ENCODE data around the gene NUP62.

The NUP62 gene

DNA sequence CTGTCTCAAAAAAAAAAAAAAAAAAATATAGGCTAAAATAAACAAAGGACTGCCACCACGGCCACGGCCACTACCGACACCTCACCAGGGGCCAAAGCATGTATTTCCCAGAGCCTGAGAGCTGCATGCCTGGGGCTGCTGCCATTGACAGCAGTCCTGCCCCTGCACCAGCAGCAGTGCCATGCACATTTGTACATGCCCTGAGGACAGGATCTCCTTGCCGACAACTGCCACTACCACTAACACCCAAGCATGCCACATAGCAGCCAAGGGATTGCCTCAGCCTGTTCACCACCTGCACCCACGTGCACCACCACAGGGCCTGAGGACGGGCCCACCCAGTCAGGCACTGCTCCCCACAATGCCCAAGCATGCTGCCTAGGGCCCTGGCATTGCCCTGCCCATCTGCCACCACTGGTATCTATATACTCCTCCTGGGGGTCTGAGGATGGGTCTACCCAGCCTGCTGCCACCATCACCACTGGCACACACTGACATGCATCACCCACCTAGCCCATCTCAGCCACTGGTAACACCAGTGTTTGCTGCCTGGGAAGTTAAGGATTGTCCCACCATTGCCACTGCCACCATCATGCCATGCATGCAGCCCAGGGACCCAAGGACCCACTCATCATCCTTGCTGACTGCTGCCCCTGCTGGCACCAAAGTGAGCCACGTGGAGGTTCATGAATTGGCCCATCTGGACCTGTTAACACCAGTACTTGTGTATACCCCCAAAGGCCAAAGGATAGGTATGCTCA, 10.6 kb upstream of the NUP62 start:
- no peaks in the 10 kb centered on the region for H3K9me3 ChIP-seq (ENCODE audit: insufficient read depth, low read length)
- H3K4me3 ChIP-seq (ENCODE audit: insufficient read length, low read depth) = no peak overlapping the region
- DNase-seq (ENCODE audit: low read depth, low spot score) = no peak
- no peaks in the 10 kb centered on the region for H3K36me3 ChIP-seq (ENCODE audit: insufficient read depth, insufficient read length, low read length)
- no peaks in the 10 kb centered on the region for H3K27me3 ChIP-seq (ENCODE audit: insufficient read depth, insufficient read length)
- TF ChIP-seq ZNF274 (IDR thresholded peaks at IDR 0.05; ENCODE audit: low read depth, low read length) = no peak
- no peak for TF ChIP-seq YY1 (IDR thresholded peaks at IDR 0.05; ENCODE audit: insufficient read depth, insufficient read length)
- no peak for TF ChIP-seq SUZ12 (IDR thresholded peaks at IDR 0.05; ENCODE audit: extremely low read depth, insufficient read depth, insufficient read length)
- H3K9ac ChIP-seq (ENCODE audit: insufficient read length, low read depth) = no peak overlapping the region
- peaks cover 6% of the 10 kb centered on the region for H3K4me1 ChIP-seq (ENCODE audit: insufficient read depth, insufficient read length)

DNA sequence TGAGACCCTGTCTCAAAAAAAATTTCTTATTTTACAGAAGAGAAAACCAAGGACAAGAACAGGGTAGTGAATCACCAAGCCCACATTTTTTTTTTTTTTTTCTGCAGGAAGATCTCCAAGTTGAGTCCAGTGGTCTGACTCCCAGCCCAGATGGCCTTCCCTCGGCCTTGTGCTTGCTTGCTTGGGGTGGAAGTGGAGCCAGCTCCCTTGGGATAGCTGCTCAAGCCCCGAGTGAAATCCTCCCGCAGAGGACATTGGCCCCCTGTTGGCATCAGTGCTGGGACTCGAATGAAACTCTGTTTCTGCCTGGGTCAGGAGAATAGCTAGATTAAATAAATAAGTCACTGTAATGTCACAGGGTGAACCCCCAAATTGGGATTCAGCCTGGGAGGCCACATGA, 9.4 kb upstream of the NUP62 start:
- Histone ChIP-seq H3K27me3 (ENCODE audit: insufficient read depth, insufficient read length) (no peaks in the 10 kb centered on the region), H3K4me1 (ENCODE audit: insufficient read depth, insufficient read length) (peaks cover 6% of the 10 kb centered on the region), H3K9ac (ENCODE audit: insufficient read length, low read depth) (no peak overlapping the region), H3K36me3 (ENCODE audit: insufficient read depth, insufficient read length, low read length) (no peaks in the 10 kb centered on the region), H3K4me3 (ENCODE audit: insufficient read length, low read depth) (no peak overlapping the region), H3K9me3 (ENCODE audit: insufficient read depth, low read length) (no peaks in the 10 kb centered on the region)
- no peak for TF ChIP-seq SUZ12 (IDR thresholded peaks at IDR 0.05; ENCODE audit: extremely low read depth, insufficient read depth, insufficient read length)
- no peak for TF ChIP-seq ZNF274 (IDR thresholded peaks at IDR 0.05; ENCODE audit: low read depth, low read length)
- TF ChIP-seq YY1 (IDR thresholded peaks at IDR 0.05; ENCODE audit: insufficient read depth, insufficient read length) = no peak
- no peak for DNase-seq (ENCODE audit: low read depth, low spot score)

DNA sequence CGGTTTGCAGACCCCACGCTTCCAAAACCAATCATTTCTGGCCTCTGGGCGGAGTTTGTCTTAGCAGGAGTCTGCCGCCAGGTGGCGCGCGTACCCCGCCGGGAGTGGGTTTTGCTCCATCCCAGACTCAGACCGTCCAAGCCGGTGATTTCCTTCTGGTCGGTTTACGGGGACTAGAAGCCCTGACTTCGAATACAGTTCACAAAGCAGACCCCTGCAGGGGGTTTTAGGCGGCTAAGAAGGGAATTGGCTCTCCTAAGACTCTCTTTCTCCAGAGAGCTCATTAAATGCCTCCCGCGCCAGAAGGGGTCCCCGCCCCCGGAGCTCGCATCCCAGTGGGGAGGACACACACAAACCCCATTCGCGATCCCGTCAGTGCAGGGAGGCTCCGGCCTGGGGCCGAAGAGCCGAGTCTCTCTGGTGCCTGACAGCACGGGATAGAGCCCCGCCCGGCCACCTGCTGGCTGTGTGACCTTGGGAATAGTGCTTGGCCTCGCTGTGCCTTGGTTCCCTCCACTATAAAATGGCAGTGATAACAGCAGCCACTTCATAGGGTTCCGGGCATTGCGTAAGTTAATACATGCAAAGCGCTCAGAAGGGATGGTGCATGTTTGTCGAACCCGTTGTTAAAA, 8.6 kb upstream of the NUP62 start:
- peaks cover 1% of the 10 kb centered on the region for H3K36me3 ChIP-seq (ENCODE audit: insufficient read depth, insufficient read length, low read length)
- H3K4me1 ChIP-seq (ENCODE audit: insufficient read depth, insufficient read length) = peaks cover 6% of the 10 kb centered on the region
- no peak overlapping the region for H3K9ac ChIP-seq (ENCODE audit: insufficient read length, low read depth)
- DNase-seq (ENCODE audit: low read depth, low spot score) = peak; percentile 50
- H3K9me3 ChIP-seq (ENCODE audit: insufficient read depth, low read length) = no peaks in the 10 kb centered on the region
- TF ChIP-seq YY1 (IDR thresholded peaks at IDR 0.05; ENCODE audit: insufficient read depth, insufficient read length) (no peak), SUZ12 (IDR thresholded peaks at IDR 0.05; ENCODE audit: extremely low read depth, insufficient read depth, insufficient read length) (no peak), ZNF274 (IDR thresholded peaks at IDR 0.05; ENCODE audit: low read depth, low read length) (no peak)
- H3K27me3 ChIP-seq (ENCODE audit: insufficient read depth, insufficient read length) = no peaks in the 10 kb centered on the region
- no peak overlapping the region for H3K4me3 ChIP-seq (ENCODE audit: insufficient read length, low read depth)

DNA sequence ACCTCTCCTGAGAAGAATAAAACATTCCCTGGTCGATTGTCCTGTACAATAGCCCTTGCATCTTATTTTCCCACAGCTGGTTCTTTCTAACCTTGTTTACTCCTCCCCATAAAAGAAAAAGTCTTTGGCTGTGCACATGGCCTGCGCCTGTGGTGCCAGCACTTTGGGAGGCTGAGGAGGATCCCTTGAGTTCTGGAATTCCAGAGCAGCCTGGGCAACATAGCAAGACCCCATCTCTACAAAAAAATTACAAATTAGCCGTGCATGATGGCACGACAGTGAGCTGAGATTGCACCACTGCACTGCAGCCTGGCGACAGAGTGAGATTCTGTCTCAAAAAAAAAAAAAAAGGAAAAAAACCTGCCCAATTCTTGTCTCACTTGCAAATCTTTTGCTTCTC, 7.2 kb upstream of the NUP62 start:
- H3K36me3 ChIP-seq (ENCODE audit: insufficient read depth, insufficient read length, low read length) = peaks cover 4% of the 10 kb centered on the region
- TF ChIP-seq SUZ12 (IDR thresholded peaks at IDR 0.05; ENCODE audit: extremely low read depth, insufficient read depth, insufficient read length) = no peak
- no peak for TF ChIP-seq ZNF274 (IDR thresholded peaks at IDR 0.05; ENCODE audit: low read depth, low read length)
- TF ChIP-seq YY1 (IDR thresholded peaks at IDR 0.05; ENCODE audit: insufficient read depth, insufficient read length) = no peak
- no peak overlapping the region for H3K9ac ChIP-seq (ENCODE audit: insufficient read length, low read depth)
- no peak for DNase-seq (ENCODE audit: low read depth, low spot score)
- no peak overlapping the region for H3K4me3 ChIP-seq (ENCODE audit: insufficient read length, low read depth)
- H3K4me1 ChIP-seq (ENCODE audit: insufficient read depth, insufficient read length) = peaks cover 6% of the 10 kb centered on the region
- no peaks in the 10 kb centered on the region for H3K9me3 ChIP-seq (ENCODE audit: insufficient read depth, low read length)
- H3K27me3 ChIP-seq (ENCODE audit: insufficient read depth, insufficient read length) = no peaks in the 10 kb centered on the region

GRCh38 chr19:49933643-49934042, 4.3 kb upstream of the NUP62 start:
- Histone ChIP-seq H3K4me3 (ENCODE audit: insufficient read length, low read depth) (no peak overlapping the region), H3K4me1 (ENCODE audit: insufficient read depth, insufficient read length) (peaks cover 3% of the 10 kb centered on the region), H3K9ac (ENCODE audit: insufficient read length, low read depth) (no peak overlapping the region), H3K9me3 (ENCODE audit: insufficient read depth, low read length) (no peaks in the 10 kb centered on the region), H3K27me3 (ENCODE audit: insufficient read depth, insufficient read length) (no peaks in the 10 kb centered on the region), H3K36me3 (ENCODE audit: insufficient read depth, insufficient read length, low read length) (peaks cover 4% of the 10 kb centered on the region)
- TF ChIP-seq SUZ12 (IDR thresholded peaks at IDR 0.05; ENCODE audit: extremely low read depth, insufficient read depth, insufficient read length) (no peak), YY1 (IDR thresholded peaks at IDR 0.05; ENCODE audit: insufficient read depth, insufficient read length) (no peak), ZNF274 (IDR thresholded peaks at IDR 0.05; ENCODE audit: low read depth, low read length) (no peak)
- DNase-seq (ENCODE audit: low read depth, low spot score) = no peak

DNA sequence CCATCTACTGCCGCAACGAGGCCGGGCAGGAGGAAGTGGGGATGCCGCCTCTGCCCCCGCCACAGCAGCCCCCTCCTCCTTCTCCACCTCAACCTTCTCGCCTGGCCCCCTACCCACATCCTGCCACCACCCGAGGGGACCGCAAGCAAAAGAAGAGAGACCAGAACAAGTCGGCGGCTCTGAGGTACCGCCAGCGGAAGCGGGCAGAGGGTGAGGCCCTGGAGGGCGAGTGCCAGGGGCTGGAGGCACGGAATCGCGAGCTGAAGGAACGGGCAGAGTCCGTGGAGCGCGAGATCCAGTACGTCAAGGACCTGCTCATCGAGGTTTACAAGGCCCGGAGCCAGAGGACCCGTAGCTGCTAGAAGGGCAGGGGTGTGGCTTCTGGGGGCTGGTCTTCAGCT, 3.4 kb upstream of the NUP62 start:
- H3K27me3 ChIP-seq (ENCODE audit: insufficient read depth, insufficient read length) = no peaks in the 10 kb centered on the region
- no peaks in the 10 kb centered on the region for H3K9me3 ChIP-seq (ENCODE audit: insufficient read depth, low read length)
- no peak for TF ChIP-seq ZNF274 (IDR thresholded peaks at IDR 0.05; ENCODE audit: low read depth, low read length)
- TF ChIP-seq YY1 (IDR thresholded peaks at IDR 0.05; ENCODE audit: insufficient read depth, insufficient read length) = no peak
- TF ChIP-seq SUZ12 (IDR thresholded peaks at IDR 0.05; ENCODE audit: extremely low read depth, insufficient read depth, insufficient read length) = no peak
- peaks cover 3% of the 10 kb centered on the region for H3K4me1 ChIP-seq (ENCODE audit: insufficient read depth, insufficient read length)
- H3K4me3 ChIP-seq (ENCODE audit: insufficient read length, low read depth) = no peak overlapping the region
- DNase-seq (ENCODE audit: low read depth, low spot score) = no peak
- H3K36me3 ChIP-seq (ENCODE audit: insufficient read depth, insufficient read length, low read length) = peaks cover 7% of the 10 kb centered on the region
- H3K9ac ChIP-seq (ENCODE audit: insufficient read length, low read depth) = no peak overlapping the region

- H3K4me3 ChIP-seq (ENCODE audit: insufficient read length, low read depth) = no peak overlapping the region
- no peak overlapping the region for H3K9ac ChIP-seq (ENCODE audit: insufficient read length, low read depth)
- peaks cover 6% of the 10 kb centered on the region for H3K4me1 ChIP-seq (ENCODE audit: insufficient read depth, insufficient read length)
- peaks cover 14% of the 10 kb centered on the region for H3K36me3 ChIP-seq (ENCODE audit: insufficient read depth, insufficient read length, low read length)
- no peak for DNase-seq (ENCODE audit: low read depth, low spot score)
- no peak for TF ChIP-seq SUZ12 (IDR thresholded peaks at IDR 0.05; ENCODE audit: extremely low read depth, insufficient read depth, insufficient read length)
- H3K9me3 ChIP-seq (ENCODE audit: insufficient read depth, low read length) = no peaks in the 10 kb centered on the region
- no peaks in the 10 kb centered on the region for H3K27me3 ChIP-seq (ENCODE audit: insufficient read depth, insufficient read length)
Observed at GRCh38 chr19:49932041-49932451, 2.7 kb upstream of the NUP62 start.
